ENCODE results near the gene KRTAP2-1.
"Not testable (repeated sequence)": the region's sequence is repeated elsewhere in the genome, so short reads cannot be mapped to it uniquely, and the experiment has no call there.

Gene KRTAP2-1

GRCh38 chr17:41013606-41014005 lies 33.5 kb downstream of the KRTAP2-1 start:
- no peak for DNase-seq (ENCODE audit: low read depth in 2 of 3, low spot score in 1 of 3)

GRCh38 chr17:41013181-41013580 lies 33.9 kb downstream of the KRTAP2-1 start:
- DNase-seq (ENCODE audit: low read depth in 2 of 3, low spot score in 1 of 3) = no peak

- no peak for DNase-seq (ENCODE audit: low read depth in 2 of 3, low spot score in 1 of 3)
Observed at GRCh38 chr17:41012326-41013120, 34.6 kb downstream of the KRTAP2-1 start.

- DNase-seq (ENCODE audit: low read depth in 2 of 3, low spot score in 1 of 3) = no peak
Observed at GRCh38 chr17:41010441-41010840, 36.7 kb downstream of the KRTAP2-1 start.

- DNase-seq (ENCODE audit: low read depth in 2 of 3, low spot score in 1 of 3) = no peak
Observed at GRCh38 chr17:41009936-41010335, 37.2 kb downstream of the KRTAP2-1 start.

DNA sequence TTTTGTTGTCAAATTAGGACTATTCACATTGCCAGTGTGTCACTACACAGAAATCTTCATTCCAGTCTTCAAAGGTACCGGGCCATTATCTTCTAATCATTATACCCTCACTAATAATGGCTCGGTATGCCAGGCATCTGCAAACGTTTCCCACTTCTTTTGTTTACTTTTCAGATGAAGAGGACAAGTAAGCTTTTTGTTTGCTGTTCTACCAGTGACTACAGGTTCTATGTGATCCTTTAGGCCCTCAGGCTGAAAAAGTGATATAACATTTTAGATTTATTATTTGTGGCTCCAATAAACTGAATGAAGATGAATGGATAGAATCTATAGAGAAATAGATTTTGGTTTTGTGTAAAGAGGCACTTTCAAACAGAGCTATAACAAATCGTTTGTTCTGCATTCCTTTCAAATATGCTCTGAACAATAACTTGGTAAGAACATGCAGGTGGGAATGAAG lies 37.8 kb downstream of the KRTAP2-1 start:
- no peak for DNase-seq (ENCODE audit: low read depth in 2 of 3, low spot score in 1 of 3)

DNA sequence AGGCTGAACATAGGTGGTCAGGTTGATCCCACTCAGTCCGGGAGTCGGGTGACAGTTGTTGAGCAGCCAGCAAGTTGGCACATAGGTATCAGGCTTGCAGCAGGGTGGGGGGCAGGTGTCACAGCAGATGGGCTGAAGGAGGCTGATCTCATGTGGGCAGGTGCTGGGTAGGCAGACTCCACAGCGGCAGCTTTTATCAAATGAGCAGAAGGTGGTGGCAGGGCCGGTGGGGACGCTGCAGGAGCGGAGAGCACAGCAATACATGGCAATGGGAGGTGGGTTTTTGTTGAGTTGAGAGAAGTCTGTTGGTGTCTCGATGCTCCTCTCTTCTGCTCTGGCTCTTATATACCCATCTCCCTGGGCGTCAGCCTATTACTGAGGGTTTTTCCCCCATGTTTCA lies 38.3 kb downstream of the KRTAP2-1 start, which contains the start of gene KRTAP3-1:
Gene KRTAP3-1, minus strand, starts transcription at position 318 of the 400 bp plus-strand sequence. Its CDS starts 54 bp downstream, at position 264.
- no peak for DNase-seq (ENCODE audit: low read depth in 2 of 3, low spot score in 1 of 3)

DNA sequence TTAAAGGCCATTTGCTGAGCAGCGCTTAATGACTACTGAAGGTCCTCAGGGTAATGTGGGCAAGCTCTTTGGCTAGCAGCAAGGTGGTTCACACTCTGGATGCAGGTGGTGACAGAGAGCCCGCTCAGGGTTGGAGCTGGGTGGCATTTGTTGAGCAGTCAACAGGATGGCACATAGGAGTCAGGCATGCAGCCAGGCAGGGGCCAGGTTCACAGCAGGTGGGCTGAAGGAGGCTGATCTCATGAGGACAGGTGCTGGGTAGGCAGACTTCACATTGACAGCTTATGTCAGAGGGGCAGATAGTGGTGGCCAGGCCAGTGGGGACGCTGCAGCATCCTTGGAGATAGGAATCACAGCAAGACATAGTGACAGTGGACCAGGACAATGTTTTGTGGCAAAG lies 42.7 kb downstream of the KRTAP2-1 start:
- DNase-seq (ENCODE audit: low read depth in 2 of 3, low spot score in 1 of 3) = no peak

- no peak for DNase-seq (ENCODE audit: low read depth in 2 of 3, low spot score in 1 of 3)
Observed at GRCh38 chr17:41003926-41004325, 43.2 kb downstream of the KRTAP2-1 start.

DNA sequence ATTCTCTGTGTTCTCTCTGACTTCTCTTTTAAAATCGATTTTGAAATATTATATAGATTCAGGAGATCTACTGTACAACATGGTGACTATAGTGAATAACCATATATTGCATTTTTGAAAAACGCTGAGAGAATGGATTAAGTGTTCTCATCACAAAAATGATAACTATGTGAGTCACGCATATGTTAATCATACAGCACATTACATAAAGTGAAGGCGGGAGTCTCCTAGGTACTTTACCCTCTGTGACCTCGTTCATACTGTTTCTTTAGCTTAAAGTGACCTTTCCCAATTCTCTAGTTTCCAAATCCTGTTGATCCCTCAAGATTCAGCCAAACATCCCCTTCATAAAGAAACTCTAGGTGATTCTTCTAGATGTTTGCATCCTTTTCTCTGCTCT lies 44.3 kb downstream of the KRTAP2-1 start:
- no peak for DNase-seq (ENCODE audit: low read depth in 2 of 3, low spot score in 1 of 3)

DNA sequence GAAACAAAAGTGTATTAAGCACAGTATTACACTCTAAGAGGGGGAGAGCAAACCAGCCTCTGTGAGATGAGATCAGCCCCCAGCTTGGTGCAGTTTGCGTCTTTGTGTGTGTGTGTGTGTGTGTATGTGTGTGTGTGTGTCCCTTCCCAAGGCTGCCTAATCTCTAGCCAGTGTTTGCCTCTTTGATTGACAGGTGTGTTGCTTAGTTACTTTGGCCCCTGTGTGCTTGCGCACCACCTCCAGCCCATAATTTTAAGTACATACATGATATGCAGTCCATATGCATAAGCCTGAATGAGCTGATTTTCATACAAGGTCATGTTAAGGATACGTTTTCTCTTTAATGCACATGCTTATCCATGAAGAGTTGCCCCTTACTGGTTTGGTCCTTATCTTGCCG lies 45.3 kb downstream of the KRTAP2-1 start:
- no peak for DNase-seq (ENCODE audit: low read depth in 2 of 3, low spot score in 1 of 3)

DNA sequence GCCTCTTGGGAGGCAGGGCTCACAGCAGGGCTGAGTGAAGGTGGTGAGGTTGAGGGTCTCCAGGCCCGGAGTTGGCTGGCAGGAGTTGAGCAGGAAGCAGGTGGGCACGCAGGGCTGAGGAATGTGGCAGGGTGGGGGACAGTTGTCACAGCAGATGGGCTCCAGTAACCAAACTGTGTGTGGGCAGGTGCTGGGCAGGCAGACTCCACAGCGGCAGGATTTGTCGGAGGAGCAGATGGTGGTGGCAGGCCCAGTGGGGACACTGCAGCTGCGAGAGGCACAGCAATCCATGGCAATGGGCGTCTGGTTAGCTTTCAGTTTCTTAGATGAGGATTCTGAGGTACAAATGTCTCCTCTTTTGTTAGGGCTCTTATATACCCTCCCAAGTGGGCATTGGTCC lies 47.6 kb downstream of the KRTAP2-1 start, which contains the start of gene KRTAP3-2:
Gene KRTAP3-2, minus strand, starts transcription at position 344 of the 400 bp plus-strand sequence. Its CDS starts 53 bp downstream, at position 291.
- not testable (repeated sequence) for DNase-seq (ENCODE audit: low read depth in 2 of 3, low spot score in 1 of 3)

DNA sequence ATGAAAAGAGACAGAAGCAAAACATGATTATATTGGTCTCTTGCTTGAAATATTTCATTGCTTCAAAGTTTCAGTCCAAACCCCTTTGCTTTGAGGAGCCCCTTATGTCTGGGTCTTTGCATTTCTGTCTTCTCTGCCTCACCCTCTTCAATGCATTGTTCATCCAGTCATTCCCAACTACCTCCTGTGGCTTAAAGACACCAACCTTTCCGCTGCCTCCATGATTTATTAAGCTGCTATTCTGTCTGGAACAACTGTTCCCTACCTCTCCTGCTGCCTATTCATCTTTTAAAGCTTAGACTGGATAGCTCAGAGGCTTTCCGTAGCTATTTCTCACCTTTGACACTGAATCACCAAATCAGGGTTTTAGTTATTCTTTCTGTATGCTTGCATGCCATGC lies 49.8 kb downstream of the KRTAP2-1 start:
- DNase-seq (ENCODE audit: low read depth in 2 of 3, low spot score in 1 of 3) = no peak

- no peak for DNase-seq (ENCODE audit: low read depth in 2 of 3, low spot score in 1 of 3)
Observed at GRCh38 chr17:40996829-40997228, 50.3 kb downstream of the KRTAP2-1 start.
